Endothelial cell of umbilical vein (primary cell): ENCODE results near the gene TBC1D14. TPM values are rescaled to one million over a fixed set of nuclear protein-coding genes. Genes with fewer than 3 reads are reported as not detected.

ENCODE experiments used
- BruUV-seq: library from RNA; stranded (reverse); fragments of 400-500 nt; replicated peaks from 2 replicates; lab custom pipeline; 2021; lab: Mats Ljungman, UMichigan
- CTCF ChIA-PET: fragments of 300-600, 350-600 bp; sonication (Branson Sonifier 250); formaldehyde crosslinking; loops from one replicate; lab custom pipeline; 2021; ENCODE audit warnings: antibody characterized with exemption, inconsistent platforms; lab: Charles Lee
- POLR2A ChIA-PET: fragments of 300-600, 350-600 bp; sonication (Branson Sonifier 250); formaldehyde crosslinking; loops from one replicate; lab custom pipeline; 2021; ENCODE audit warnings: antibody characterized with exemption, inconsistent platforms; lab: Charles Lee
- DNase-seq: peaks from one replicate; pipeline ENCODE4 v3.0.0-alpha.2; 2011; ENCODE audit warnings: low read depth, low spot score
- FAIRE-seq: peaks from 2 replicates; lab custom pipeline; 2011; peaks lifted over from hg19 to GRCh38; lab: Jason Lieb, UNC
- H2AFZ ChIP-seq: 2 replicates; pipeline ENCODE4 v1.6.0; 2012; ENCODE audit warnings: low read depth, low read length, control low read depth, inconsistent platforms
- H3K27ac ChIP-seq: 2 replicates; pipeline ENCODE4 v1.5.1; 2011; ENCODE audit warnings: low read depth, mild to moderate bottlenecking, control low read depth, low read length, moderate library complexity; ENCODE audit not compliant: insufficient read depth
- H3K27me3 ChIP-seq, 2 experiments: 2 replicates each; pipeline versions ENCODE4 v1.6.0 to v1.6.1; 2011; ENCODE audit warnings: low read length in 2 of 2, mixed read lengths in 1 of 2; ENCODE audit not compliant: control insufficient read depth in 2 of 2, insufficient read depth in 2 of 2
- H3K36me3 ChIP-seq, 2 experiments: 2 replicates in 1 of 2; 3 replicates in 1 of 2; pipeline ENCODE4 v1.5.1; 2011; ENCODE audit warnings: low read length in 2 of 2, mild to moderate bottlenecking in 1 of 2, moderate library complexity in 1 of 2; ENCODE audit not compliant: control insufficient read depth in 2 of 2, insufficient read depth in 2 of 2; ENCODE audit errors: extremely low read depth in 1 of 2
- H3K4me1 ChIP-seq: 3 replicates; pipeline ENCODE4 v1.5.1; 2011; ENCODE audit warnings: mild to moderate bottlenecking, low read length; ENCODE audit not compliant: control insufficient read depth, insufficient read depth; ENCODE audit errors: extremely low read depth
- H3K4me2 ChIP-seq: 2 replicates; pipeline ENCODE4 v1.6.1; 2011; ENCODE audit warnings: low read length, control low read depth, mixed read lengths; ENCODE audit not compliant: insufficient read depth
- H3K4me3 ChIP-seq, 3 experiments: fragments of 200-600 bp in 1 of 3; sonication (generic), shearing (Covaris generic) in 1 of 3; replicated peaks in 1 of 3; 2 replicates each; pipeline ENCODE4 v1.5.1; 2011 to 2016; ENCODE audit warnings: control low read depth in 3 of 3, low read length in 3 of 3, mild to moderate bottlenecking in 2 of 3, inconsistent platforms in 1 of 3, low read depth in 1 of 3, moderate library complexity in 1 of 3; ENCODE audit not compliant: insufficient read depth in 1 of 3
- H3K79me2 ChIP-seq: 2 replicates; pipeline ENCODE4 v1.6.0; 2012; ENCODE audit warnings: low read length, inconsistent platforms; ENCODE audit not compliant: control insufficient read depth, insufficient read depth
- H3K9ac ChIP-seq: replicated peaks from 2 replicates; pipeline ENCODE3; 2011; ENCODE audit warnings: low read length, control low read depth; ENCODE audit not compliant: insufficient read depth; ENCODE audit errors: extremely low read depth
- H3K9me1 ChIP-seq: replicated peaks from 3 replicates; pipeline ENCODE4 v1.6.0; 2011; ENCODE audit warnings: mild to moderate bottlenecking, low read length; ENCODE audit not compliant: control insufficient read depth, insufficient read depth; ENCODE audit errors: extremely low read depth
- H3K9me3 ChIP-seq: replicated peaks from 2 replicates; pipeline ENCODE4 v1.5.1; 2012; ENCODE audit warnings: low read length, inconsistent platforms; ENCODE audit not compliant: control insufficient read depth, insufficient read depth
- H4K20me1 ChIP-seq: replicated peaks from 2 replicates; pipeline ENCODE3; 2011; ENCODE audit warnings: mild to moderate bottlenecking, low read length; ENCODE audit not compliant: control insufficient read depth, insufficient read depth; ENCODE audit errors: extremely low read depth
- EZH2 ChIP-seq: IDR thresholded peaks from 2 replicates; pipeline ENCODE4 v1.6.1; 2012; ENCODE audit warnings: borderline replicate concordance, low read depth, mild to moderate bottlenecking, moderate library complexity, low read length, inconsistent platforms; ENCODE audit not compliant: severe bottlenecking
- FOS ChIP-seq: IDR thresholded peaks from 2 replicates; pipeline ENCODE4 v1.6.1; 2011; ENCODE audit warnings: mild to moderate bottlenecking, low read length, moderate library complexity, borderline replicate concordance; ENCODE audit not compliant: insufficient read depth
- GATA2 ChIP-seq: IDR thresholded peaks from 2 replicates; pipeline ENCODE4 v1.7.0; 2011; ENCODE audit warnings: low read depth, mild to moderate bottlenecking, moderate library complexity, mixed read lengths, low read length; ENCODE audit not compliant: insufficient read length, insufficient read depth
- JUN ChIP-seq: IDR thresholded peaks from 2 replicates; pipeline ENCODE4 v1.6.1; 2011; ENCODE audit warnings: borderline replicate concordance, low read depth; ENCODE audit not compliant: insufficient read length, insufficient read depth
- MYC ChIP-seq: IDR thresholded peaks from one replicate; pipeline ENCODE4 v1.6.1; 2011; ENCODE audit warnings: mild to moderate bottlenecking, low read depth, low read length
- POLR2A ChIP-seq: IDR thresholded peaks from 2 replicates; pipeline ENCODE4 v1.6.1; 2012; ENCODE audit warnings: low read depth, mild to moderate bottlenecking, control low read depth, low read length
- POLR2AphosphoS5 ChIP-seq: IDR thresholded peaks from 2 replicates; pipeline ENCODE4 v1.6.1; 2012; ENCODE audit warnings: low read depth, mild to moderate bottlenecking, control low read depth, low read length, moderate library complexity; ENCODE audit not compliant: insufficient read depth
- dilution Hi-C: fragments of 300-500 bp; cut with MboI; formaldehyde crosslinking; loops from one replicate; pipeline ENCODE4 v1.15.0; 2019; ENCODE audit warnings: low sequenced_read_pairs; ENCODE audit not compliant: extremely low pct_ligation_motif_present
- intact Hi-C: fragments of 100-400 bp; cut with micrococcal nuclease; formaldehyde crosslinking; loops from one replicate; pipeline ENCODE4 v1.10.0; 2022
- polyA plus RNA-seq, 4 experiments: library from polyadenylated mRNA; depleted of rRNA in 3 of 4; stranded (reverse) in 3 of 4; unstranded in 1 of 4; fragments of >200 nt; gene quantifications; 2 replicates each; pipeline versions ENCODE4 v1.2.1 to v1.2.3, GENCODE V29; 2011 to 2012; ENCODE audit warnings: missing spikeins in 1 of 4
- total RNA-seq: library from RNA; stranded (reverse); gene quantifications from 2 replicates; pipeline ENCODE4 v1.2.3, GENCODE V29; 2021
- TF ChIP-seq, protein P1 (sequence below): IDR thresholded peaks from 2 replicates; pipeline ENCODE4 v1.6.1; 2011; ENCODE audit not compliant: insufficient read depth, insufficient read length
- TF ChIP-seq, protein P2 (sequence below), 2 donors: IDR thresholded peaks; 1 replicate in 1 of 2; 2 replicates in 1 of 2; pipeline ENCODE4 v1.5.1; 2011; ENCODE audit warnings: low read length in 2 of 2, mild to moderate bottlenecking in 2 of 2, moderate library complexity in 2 of 2, control low read depth in 1 of 2, inconsistent platforms in 1 of 2, low read depth in 1 of 2; ENCODE audit not compliant: insufficient read depth in 1 of 2; ENCODE audit errors: extremely low read depth in 1 of 2

TBC1D14 gene
- total and polyA plus RNA-seq, 2 donors (not counting 3 experiments of a cell fraction or from before 2014, with no cell fraction given), result 23.7 to 24.8 TPM

DNA sequence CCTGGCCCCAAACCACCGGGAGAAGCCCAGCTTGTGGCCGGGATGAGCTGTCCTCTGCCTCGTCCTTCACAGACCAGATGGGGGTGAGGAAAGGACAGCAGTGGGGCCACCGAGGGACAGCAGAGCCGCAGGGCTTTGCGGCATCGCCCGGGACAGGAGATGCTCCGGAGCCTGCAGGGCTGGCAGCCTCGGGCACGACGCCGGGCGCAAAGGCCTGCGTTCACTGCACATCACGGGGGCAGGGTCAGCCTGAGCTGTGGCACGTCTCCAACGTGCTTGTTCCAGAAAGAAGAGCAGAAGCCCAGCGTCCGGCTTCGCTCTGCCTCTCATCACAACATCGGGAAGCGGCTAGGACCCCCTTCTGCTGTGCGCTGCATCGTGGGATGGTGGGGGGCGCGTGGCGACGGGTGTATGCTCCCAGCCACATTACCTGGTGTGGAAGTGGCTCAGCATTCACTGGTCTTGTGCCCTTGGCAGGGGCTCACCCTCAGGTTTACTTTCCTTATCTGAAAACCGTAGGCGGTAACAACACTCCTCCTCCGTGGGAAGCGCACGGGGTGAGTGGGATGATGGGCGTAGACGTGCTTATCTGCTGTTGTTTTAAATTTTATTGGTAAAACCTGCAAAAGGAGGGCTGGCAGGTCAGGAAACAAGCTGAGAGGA is 141.0 kb downstream of the TBC1D14 start:
- Histone ChIP-seq H3K9me3 (no peaks in the 10 kb centered on the region), H3K4me1 (peaks cover 13% of the 10 kb centered on the region), H3K36me3 (peaks cover 0 to 6% of the 10 kb centered on the region in 2 experiments), H3K27me3 (no peaks in the 10 kb centered on the region), H3K9ac (no peak overlapping the region), H2AFZ (no peak overlapping the region), H3K4me2 (no peak overlapping the region), H4K20me1 (no peaks in the 10 kb centered on the region), H3K4me3 (no peak overlapping the region), H3K79me2 (peaks cover 40% of the 10 kb centered on the region), H3K9me1 (no peaks in the 10 kb centered on the region), H3K27ac (no peak overlapping the region)
- POLR2A ChIA-PET, result no interaction called here
- dilution Hi-C loops, result no loop called here
- BruUV-seq, result no TSS peak
- intact Hi-C loops, result no loop called here
- CTCF ChIA-PET, result interaction anchor here (1.1 to 1.7 kb wide), 3 partner anchors 8 to 20 kb away, joined by 3 to 5 read pairs (median 4); partner anchors contain the start of gene GRPEL1
- TF ChIP-seq POLR2A (no peak), JUN (no peak), MYC (no peak), GATA2 (no peak), EZH2 (no peak), POLR2AphosphoS5 (no peak), FOS (no peak)
- TF ChIP-seq, protein P1, sequence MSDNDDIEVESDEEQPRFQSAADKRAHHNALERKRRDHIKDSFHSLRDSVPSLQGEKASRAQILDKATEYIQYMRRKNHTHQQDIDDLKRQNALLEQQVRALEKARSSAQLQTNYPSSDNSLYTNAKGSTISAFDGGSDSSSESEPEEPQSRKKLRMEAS, result no peak
- TF ChIP-seq, protein P2, sequence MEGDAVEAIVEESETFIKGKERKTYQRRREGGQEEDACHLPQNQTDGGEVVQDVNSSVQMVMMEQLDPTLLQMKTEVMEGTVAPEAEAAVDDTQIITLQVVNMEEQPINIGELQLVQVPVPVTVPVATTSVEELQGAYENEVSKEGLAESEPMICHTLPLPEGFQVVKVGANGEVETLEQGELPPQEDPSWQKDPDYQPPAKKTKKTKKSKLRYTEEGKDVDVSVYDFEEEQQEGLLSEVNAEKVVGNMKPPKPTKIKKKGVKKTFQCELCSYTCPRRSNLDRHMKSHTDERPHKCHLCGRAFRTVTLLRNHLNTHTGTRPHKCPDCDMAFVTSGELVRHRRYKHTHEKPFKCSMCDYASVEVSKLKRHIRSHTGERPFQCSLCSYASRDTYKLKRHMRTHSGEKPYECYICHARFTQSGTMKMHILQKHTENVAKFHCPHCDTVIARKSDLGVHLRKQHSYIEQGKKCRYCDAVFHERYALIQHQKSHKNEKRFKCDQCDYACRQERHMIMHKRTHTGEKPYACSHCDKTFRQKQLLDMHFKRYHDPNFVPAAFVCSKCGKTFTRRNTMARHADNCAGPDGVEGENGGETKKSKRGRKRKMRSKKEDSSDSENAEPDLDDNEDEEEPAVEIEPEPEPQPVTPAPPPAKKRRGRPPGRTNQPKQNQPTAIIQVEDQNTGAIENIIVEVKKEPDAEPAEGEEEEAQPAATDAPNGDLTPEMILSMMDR (IDR thresholded peaks at IDR 0.05; ENCODE audit: extremely low read depth in 1 of 2, insufficient read depth in 1 of 2, low read depth in 1 of 2, low read length in 2 of 2), result no peak
- FAIRE-seq, result no peak
- no peak for DNase-seq
